Measurements from ENCODE around the gene HBEGF.

DNA sequence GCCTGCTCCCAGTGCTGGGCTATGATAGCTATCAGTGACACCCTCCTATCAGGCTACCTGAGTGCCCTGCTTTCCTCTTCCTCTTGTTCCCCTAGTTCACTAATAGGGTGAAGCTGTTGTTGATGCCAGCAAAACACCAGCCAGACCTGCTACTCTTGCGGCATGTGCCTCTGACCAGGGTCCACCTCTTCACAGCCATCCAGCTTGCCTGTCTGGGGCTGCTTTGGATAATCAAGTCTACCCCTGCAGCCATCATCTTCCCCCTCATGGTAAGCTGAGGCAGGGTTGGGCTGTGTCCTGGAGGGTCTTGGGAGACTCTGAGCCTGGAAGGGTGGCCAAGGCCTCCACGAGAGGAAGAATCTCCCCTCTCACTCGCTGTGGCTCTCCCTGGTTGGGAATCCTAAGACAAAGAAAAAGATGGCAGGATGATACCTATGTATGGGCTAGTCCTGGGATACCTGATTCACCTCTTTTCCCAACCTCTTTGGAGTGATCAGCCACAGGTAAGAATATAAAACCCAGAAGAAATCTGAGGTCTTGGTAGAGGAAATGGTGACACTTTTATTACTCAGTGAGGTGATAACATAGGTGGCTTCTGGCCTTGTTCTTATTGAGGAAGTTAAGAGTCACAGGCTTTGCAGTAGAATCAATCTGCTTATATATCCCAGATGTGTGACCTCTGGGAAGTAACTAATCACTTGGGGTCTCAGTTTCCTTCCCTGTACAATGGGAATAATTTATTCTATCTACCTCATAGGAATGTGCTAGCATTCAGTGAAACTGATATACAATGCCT lies 25.2 kb upstream of the HBEGF start:
- TF ChIP-seq, protein P1, sequence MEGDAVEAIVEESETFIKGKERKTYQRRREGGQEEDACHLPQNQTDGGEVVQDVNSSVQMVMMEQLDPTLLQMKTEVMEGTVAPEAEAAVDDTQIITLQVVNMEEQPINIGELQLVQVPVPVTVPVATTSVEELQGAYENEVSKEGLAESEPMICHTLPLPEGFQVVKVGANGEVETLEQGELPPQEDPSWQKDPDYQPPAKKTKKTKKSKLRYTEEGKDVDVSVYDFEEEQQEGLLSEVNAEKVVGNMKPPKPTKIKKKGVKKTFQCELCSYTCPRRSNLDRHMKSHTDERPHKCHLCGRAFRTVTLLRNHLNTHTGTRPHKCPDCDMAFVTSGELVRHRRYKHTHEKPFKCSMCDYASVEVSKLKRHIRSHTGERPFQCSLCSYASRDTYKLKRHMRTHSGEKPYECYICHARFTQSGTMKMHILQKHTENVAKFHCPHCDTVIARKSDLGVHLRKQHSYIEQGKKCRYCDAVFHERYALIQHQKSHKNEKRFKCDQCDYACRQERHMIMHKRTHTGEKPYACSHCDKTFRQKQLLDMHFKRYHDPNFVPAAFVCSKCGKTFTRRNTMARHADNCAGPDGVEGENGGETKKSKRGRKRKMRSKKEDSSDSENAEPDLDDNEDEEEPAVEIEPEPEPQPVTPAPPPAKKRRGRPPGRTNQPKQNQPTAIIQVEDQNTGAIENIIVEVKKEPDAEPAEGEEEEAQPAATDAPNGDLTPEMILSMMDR (IDR thresholded peaks at IDR 0.05; ENCODE audit: low read depth, low read length) = no peak
- TF ChIP-seq EZH2phosphoT487 (IDR thresholded peaks at IDR 0.05; ENCODE audit: low read depth) = no peak

Data from OCI-LY3 (cell line).